HG02981 (cell line): ENCODE data around the gene LINGO1.

Source experiments
- ATAC-seq: cut with Tn5 transposase; IDR thresholded peaks from one replicate; pipeline ENCODE4 v1.9.1; 2021; ENCODE audit warnings: mild to moderate bottlenecking, moderate library complexity; ENCODE audit not compliant: unreplicated experiment

Gene LINGO1

GRCh38 chr15:77633134-77633912, 611 bp upstream of the LINGO1 start:
- peak; percentile 64 for ATAC-seq

- no peak for ATAC-seq
These were observed 773 bp downstream of the LINGO1 start for GRCh38 chr15:77631745-77632533.

- no peak for ATAC-seq
These were observed 1.6 kb downstream of the LINGO1 start for GRCh38 chr15:77630956-77631744.

GRCh38 chr15:77630056-77630455, 2.7 kb downstream of the LINGO1 start:
- ATAC-seq, result no peak

- ATAC-seq, result no peak
These were observed 3.4 kb downstream of the LINGO1 start for GRCh38 chr15:77629070-77630030.

- ATAC-seq, result no peak
These were observed 4.7 kb downstream of the LINGO1 start for GRCh38 chr15:77628010-77628409.

- no peak for ATAC-seq
These were observed 5.1 kb downstream of the LINGO1 start for GRCh38 chr15:77627581-77627980.

GRCh38 chr15:77627067-77627466, 5.6 kb downstream of the LINGO1 start:
- no peak for ATAC-seq

GRCh38 chr15:77626002-77626401, 6.7 kb downstream of the LINGO1 start:
- ATAC-seq, result no peak

GRCh38 chr15:77625376-77625775, 7.3 kb downstream of the LINGO1 start:
- no peak for ATAC-seq

GRCh38 chr15:77624868-77625267, 7.8 kb downstream of the LINGO1 start:
- no peak for ATAC-seq

- ATAC-seq, result no peak
These were observed 8.8 kb downstream of the LINGO1 start for GRCh38 chr15:77623755-77624524.

GRCh38 chr15:77622934-77623754, 9.6 kb downstream of the LINGO1 start:
- ATAC-seq, result no peak

- no peak for ATAC-seq
These were observed 10.3 kb downstream of the LINGO1 start for GRCh38 chr15:77622209-77622933.

GRCh38 chr15:77621847-77622208, 10.9 kb downstream of the LINGO1 start:
- no peak for ATAC-seq

- ATAC-seq, result no peak
These were observed 11.6 kb downstream of the LINGO1 start for GRCh38 chr15:77620960-77621647.

GRCh38 chr15:77620297-77620696, 12.4 kb downstream of the LINGO1 start:
- no peak for ATAC-seq
